Stimulated activated naive CD8-positive, alpha-beta T cell treated with anti-CD3 and anti-CD28 coated beads, Interleukin-15, amount 100 ng/mL, for 72 hours (primary cell): Measurements from ENCODE around the gene SHROOM4.
A peak's percentile ranks its signal among the peaks of the same experiment; 100 is the strongest.

Source experiments
- ATAC-seq: fragments of 150-1000 bp; cut with Tn5 transposase; 2 replicates; pipeline ENCODE4 v1.10.0; 2021; ENCODE audit warnings: mild to moderate bottlenecking, moderate library complexity
- DNase-seq, 2 donors: peaks; one replicate each; pipeline ENCODE4 v3.0.0; 2021 to 2022
- H3K27ac Mint-ChIP-seq, 2 donors: one replicate each; pipeline ENCODE4 v1.8.0; 2022; ENCODE audit warnings: mild to moderate bottlenecking in 2 of 2, mixed read lengths in 2 of 2, moderate library complexity in 2 of 2
- H3K27me3 Mint-ChIP-seq: one replicate; pipeline ENCODE4 v1.8.0; 2022; ENCODE audit warnings: mixed read lengths
- H3K4me1 Mint-ChIP-seq: one replicate; pipeline ENCODE4 v1.8.0; 2022; ENCODE audit warnings: mild to moderate bottlenecking, mixed read lengths
- H3K4me3 Mint-ChIP-seq, 2 donors: one replicate each; pipeline ENCODE4 v1.8.0; 2022; ENCODE audit warnings: mild to moderate bottlenecking in 2 of 2, mixed read lengths in 2 of 2, moderate library complexity in 1 of 2
- H3K9me3 Mint-ChIP-seq, 2 donors: one replicate each; pipeline ENCODE4 v1.8.0; 2022; ENCODE audit warnings: mixed read lengths in 2 of 2

The SHROOM4 gene

GRCh38 chrX:50747471-50747900, 66.5 kb downstream of the SHROOM4 start:
- H3K4me3 Mint-ChIP-seq: no peak overlapping the region
- peak; percentile 1 to 9 for DNase-seq
- H3K4me1 Mint-ChIP-seq: no peaks in the 10 kb centered on the region
- no peaks in the 10 kb centered on the region for H3K9me3 Mint-ChIP-seq
- no peak for ATAC-seq
- H3K27ac Mint-ChIP-seq: no peak overlapping the region
- peaks cover 7% of the 10 kb centered on the region for H3K27me3 Mint-ChIP-seq

GRCh38 chrX:50736656-50737055, 77.3 kb downstream of the SHROOM4 start:
- Mint-ChIP-seq H3K27me3 (no peaks in the 10 kb centered on the region), H3K9me3 (no peaks in the 10 kb centered on the region), H3K4me1 (no peaks in the 10 kb centered on the region), H3K4me3 (no peak overlapping the region), H3K27ac (peak overlapping the region in 1 of 2 donors; percentile 57)
- DNase-seq: no peak
- ATAC-seq: no peak

- no peaks in the 10 kb centered on the region for H3K27me3 Mint-ChIP-seq
- H3K9me3 Mint-ChIP-seq: no peaks in the 10 kb centered on the region
- no peaks in the 10 kb centered on the region for H3K4me1 Mint-ChIP-seq
- H3K27ac Mint-ChIP-seq: no peak overlapping the region
- DNase-seq: no peak
- H3K4me3 Mint-ChIP-seq: no peak overlapping the region
- no peak for ATAC-seq
Observed at GRCh38 chrX:50726296-50726695, 87.7 kb downstream of the SHROOM4 start.

- DNase-seq (no peak), ATAC-seq (no peak)
- Mint-ChIP-seq H3K4me1 (no peaks in the 10 kb centered on the region), H3K4me3 (no peak overlapping the region), H3K9me3 (no peaks in the 10 kb centered on the region), H3K27ac (no peak overlapping the region), H3K27me3 (no peaks in the 10 kb centered on the region)
Observed at GRCh38 chrX:50725310-50725709, 88.7 kb downstream of the SHROOM4 start.

- Mint-ChIP-seq H3K4me1 (no peaks in the 10 kb centered on the region), H3K27ac (no peak overlapping the region), H3K9me3 (no peaks in the 10 kb centered on the region), H3K27me3 (no peaks in the 10 kb centered on the region), H3K4me3 (no peak overlapping the region)
- ATAC-seq (no peak), DNase-seq (no peak)
Observed at GRCh38 chrX:50723006-50723405, 91.0 kb downstream of the SHROOM4 start.

- no peak for DNase-seq
- Mint-ChIP-seq H3K27me3 (no peaks in the 10 kb centered on the region), H3K4me1 (no peaks in the 10 kb centered on the region), H3K4me3 (no peak overlapping the region), H3K27ac (no peak overlapping the region), H3K9me3 (no peaks in the 10 kb centered on the region)
- ATAC-seq: no peak
Observed at GRCh38 chrX:50721764-50722521, 92.1 kb downstream of the SHROOM4 start.

GRCh38 chrX:50719614-50720013, 94.4 kb downstream of the SHROOM4 start:
- DNase-seq (no peak), ATAC-seq (no peak)
- H3K27me3 Mint-ChIP-seq: no peaks in the 10 kb centered on the region
- H3K9me3 Mint-ChIP-seq: no peaks in the 10 kb centered on the region
- no peak overlapping the region for H3K27ac Mint-ChIP-seq
- H3K4me1 Mint-ChIP-seq: no peaks in the 10 kb centered on the region
- no peak overlapping the region for H3K4me3 Mint-ChIP-seq

- no peak overlapping the region for H3K4me3 Mint-ChIP-seq
- DNase-seq: no peak
- no peaks in the 10 kb centered on the region for H3K9me3 Mint-ChIP-seq
- no peaks in the 10 kb centered on the region for H3K4me1 Mint-ChIP-seq
- H3K27me3 Mint-ChIP-seq: no peaks in the 10 kb centered on the region
- no peak overlapping the region for H3K27ac Mint-ChIP-seq
- ATAC-seq: no peak
Observed at GRCh38 chrX:50718776-50719175, 95.2 kb downstream of the SHROOM4 start.

GRCh38 chrX:50716706-50717105, 97.3 kb downstream of the SHROOM4 start:
- no peak overlapping the region for H3K4me3 Mint-ChIP-seq
- DNase-seq (no peak), ATAC-seq (no peak)
- no peak overlapping the region for H3K27ac Mint-ChIP-seq
- H3K27me3 Mint-ChIP-seq: no peaks in the 10 kb centered on the region
- H3K4me1 Mint-ChIP-seq: no peaks in the 10 kb centered on the region
- H3K9me3 Mint-ChIP-seq: no peaks in the 10 kb centered on the region

- H3K27ac Mint-ChIP-seq: no peak overlapping the region
- ATAC-seq (no peak), DNase-seq (no peak)
- H3K27me3 Mint-ChIP-seq: no peaks in the 10 kb centered on the region
- no peak overlapping the region for H3K4me3 Mint-ChIP-seq
- no peaks in the 10 kb centered on the region for H3K4me1 Mint-ChIP-seq
- H3K9me3 Mint-ChIP-seq: no peaks in the 10 kb centered on the region
Observed at GRCh38 chrX:50712777-50713176, 101.2 kb downstream of the SHROOM4 start.

GRCh38 chrX:50711907-50712306, 102.1 kb downstream of the SHROOM4 start:
- DNase-seq (no peak), ATAC-seq (no peak)
- H3K4me3 Mint-ChIP-seq: no peak overlapping the region
- H3K4me1 Mint-ChIP-seq: no peaks in the 10 kb centered on the region
- H3K27me3 Mint-ChIP-seq: no peaks in the 10 kb centered on the region
- H3K27ac Mint-ChIP-seq: no peak overlapping the region
- H3K9me3 Mint-ChIP-seq: no peaks in the 10 kb centered on the region

GRCh38 chrX:50707955-50708699, 105.9 kb downstream of the SHROOM4 start:
- Mint-ChIP-seq H3K4me3 (no peak overlapping the region), H3K9me3 (no peaks in the 10 kb centered on the region), H3K4me1 (no peaks in the 10 kb centered on the region), H3K27me3 (no peaks in the 10 kb centered on the region), H3K27ac (no peak overlapping the region)
- ATAC-seq (no peak), DNase-seq (no peak)

- no peaks in the 10 kb centered on the region for H3K4me1 Mint-ChIP-seq
- ATAC-seq: no peak
- no peaks in the 10 kb centered on the region for H3K27me3 Mint-ChIP-seq
- no peak overlapping the region for H3K4me3 Mint-ChIP-seq
- no peak for DNase-seq
- no peaks in the 10 kb centered on the region for H3K9me3 Mint-ChIP-seq
- no peak overlapping the region for H3K27ac Mint-ChIP-seq
Observed at GRCh38 chrX:50707405-50707804, 106.6 kb downstream of the SHROOM4 start.

- ATAC-seq (no peak), DNase-seq (no peak)
- Mint-ChIP-seq H3K9me3 (no peaks in the 10 kb centered on the region), H3K27ac (no peak overlapping the region), H3K4me3 (no peak overlapping the region), H3K27me3 (no peaks in the 10 kb centered on the region), H3K4me1 (no peaks in the 10 kb centered on the region)
Observed at GRCh38 chrX:50705042-50705441, 109.0 kb downstream of the SHROOM4 start.

GRCh38 chrX:50704360-50704759, 109.6 kb downstream of the SHROOM4 start:
- ATAC-seq: no peak
- Mint-ChIP-seq H3K9me3 (no peaks in the 10 kb centered on the region), H3K4me3 (no peak overlapping the region), H3K27me3 (no peaks in the 10 kb centered on the region), H3K27ac (no peak overlapping the region), H3K4me1 (no peaks in the 10 kb centered on the region)
- no peak for DNase-seq

GRCh38 chrX:50700921-50701320, 113.1 kb downstream of the SHROOM4 start:
- ATAC-seq (no peak), DNase-seq (no peak)
- Mint-ChIP-seq H3K27ac (no peak overlapping the region), H3K9me3 (no peaks in the 10 kb centered on the region), H3K4me1 (no peaks in the 10 kb centered on the region), H3K27me3 (peaks cover 19% of the 10 kb centered on the region), H3K4me3 (no peak overlapping the region)
